Measurements from ENCODE around the gene TFEB. TPM values are rescaled to one million over a fixed set of nuclear protein-coding genes. Genes with fewer than 3 reads are reported as not detected.

TFEB gene
- total RNA-seq, 1 experiment from 2014 or later, result 6.0 TPM

GRCh38 chr6:41715795-41716515, 19.5 kb downstream of the TFEB start:
- in situ Hi-C loops (cut with HindIII; ENCODE audit: low pct_unique_long_range_greater_than_20kb, low sequenced_read_pairs), result no loop called here
- DNase-seq (ENCODE audit: low read depth), result no peak

DNA sequence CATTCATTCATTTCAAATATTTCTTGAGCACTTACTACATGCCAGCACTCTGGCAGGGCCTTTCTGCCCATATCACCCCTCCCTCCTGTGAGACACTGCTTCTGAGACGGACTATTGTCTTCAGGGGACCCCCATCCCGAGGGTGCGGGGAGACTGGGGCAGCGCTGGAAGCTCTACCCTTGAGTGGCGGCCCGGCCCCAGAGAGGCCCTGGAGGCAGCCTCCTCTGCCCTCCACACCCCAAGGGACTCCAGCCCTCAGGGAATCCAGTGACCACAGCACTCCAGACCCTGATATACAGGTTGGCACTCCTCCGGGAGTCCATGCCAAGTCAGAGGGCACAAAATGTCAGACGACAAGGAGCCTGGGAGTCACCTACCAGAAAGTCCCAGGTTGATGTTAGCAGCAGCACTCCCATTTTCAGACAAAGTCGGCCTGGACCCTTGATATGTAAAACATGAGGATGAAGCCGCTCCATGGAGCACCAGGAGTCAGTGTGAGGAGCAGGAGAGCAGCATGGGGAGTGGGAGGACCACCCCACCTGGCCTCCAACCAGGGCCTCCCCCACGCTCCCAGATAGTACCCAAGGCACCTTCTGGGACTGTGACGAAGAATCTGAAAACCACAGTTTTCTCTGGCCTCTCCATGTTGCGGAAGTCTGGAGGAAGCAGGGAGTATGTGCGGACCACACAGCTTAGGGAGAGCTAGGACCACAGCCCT, 20.7 kb downstream of the TFEB start:
- no peak for DNase-seq (ENCODE audit: low read depth)
- in situ Hi-C loops (cut with HindIII; ENCODE audit: low pct_unique_long_range_greater_than_20kb, low sequenced_read_pairs), result no loop called here

DNA sequence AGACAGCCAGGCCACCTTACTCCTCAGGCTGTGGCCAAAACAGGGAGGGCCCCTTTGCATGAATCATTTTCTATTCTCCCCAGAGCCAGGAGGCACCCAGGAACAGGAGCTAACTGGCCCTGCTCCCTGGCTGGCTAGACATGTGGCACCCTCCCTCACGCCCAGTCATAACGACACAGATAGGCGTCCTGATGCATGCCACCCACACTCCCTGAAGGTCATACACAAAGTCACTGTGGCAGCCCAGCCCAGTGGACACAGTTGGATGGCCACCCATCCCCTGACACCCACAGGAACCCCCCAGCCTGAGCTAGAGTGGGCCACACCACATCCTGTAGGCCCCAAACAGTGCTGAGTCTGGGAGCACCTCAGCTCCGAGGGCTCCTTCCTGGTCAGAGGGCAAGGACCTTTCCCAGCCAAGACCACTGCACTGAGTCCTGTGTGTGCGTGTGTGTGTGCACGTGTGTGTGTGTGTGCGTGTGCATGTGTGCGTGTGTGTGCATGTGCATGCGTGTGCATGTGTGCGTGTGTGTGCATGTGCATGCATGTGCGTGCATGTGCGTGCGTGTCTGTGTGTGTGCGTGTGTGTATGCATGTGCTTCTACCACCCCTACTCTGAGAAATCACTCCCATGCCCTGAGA, 21.6 kb downstream of the TFEB start:
- in situ Hi-C loops (cut with HindIII; ENCODE audit: low pct_unique_long_range_greater_than_20kb, low sequenced_read_pairs), result no loop called here
- peak; percentile 9 for DNase-seq (ENCODE audit: low read depth)

DNA sequence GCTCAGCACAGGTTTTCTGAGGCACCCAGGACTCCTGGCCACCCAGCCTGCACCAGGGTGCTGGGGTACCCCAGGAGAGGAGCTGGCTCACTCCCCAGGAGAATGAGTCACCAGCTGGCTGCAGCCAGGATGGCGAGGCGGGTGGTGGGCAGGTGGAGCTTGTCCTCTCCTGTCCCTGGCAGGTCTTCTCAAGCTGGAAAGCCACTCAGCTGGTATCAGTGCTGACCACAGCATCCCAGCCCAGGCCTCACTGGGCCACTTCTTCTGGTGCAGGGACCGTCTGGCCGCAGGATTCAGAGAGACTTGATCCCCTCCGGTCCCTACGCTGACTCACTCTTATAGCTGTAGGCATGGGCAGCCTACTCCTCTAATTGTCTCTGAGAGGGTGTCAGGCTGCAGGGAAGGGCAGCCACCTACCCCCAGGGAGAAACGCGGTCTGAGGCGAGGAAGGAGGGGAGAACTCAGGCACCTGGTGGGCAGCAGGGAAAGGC, 22.2 kb downstream of the TFEB start:
- peak; percentile 50 for DNase-seq (ENCODE audit: low read depth)
- in situ Hi-C loops (cut with HindIII; ENCODE audit: low pct_unique_long_range_greater_than_20kb, low sequenced_read_pairs), result no loop called here

DNA sequence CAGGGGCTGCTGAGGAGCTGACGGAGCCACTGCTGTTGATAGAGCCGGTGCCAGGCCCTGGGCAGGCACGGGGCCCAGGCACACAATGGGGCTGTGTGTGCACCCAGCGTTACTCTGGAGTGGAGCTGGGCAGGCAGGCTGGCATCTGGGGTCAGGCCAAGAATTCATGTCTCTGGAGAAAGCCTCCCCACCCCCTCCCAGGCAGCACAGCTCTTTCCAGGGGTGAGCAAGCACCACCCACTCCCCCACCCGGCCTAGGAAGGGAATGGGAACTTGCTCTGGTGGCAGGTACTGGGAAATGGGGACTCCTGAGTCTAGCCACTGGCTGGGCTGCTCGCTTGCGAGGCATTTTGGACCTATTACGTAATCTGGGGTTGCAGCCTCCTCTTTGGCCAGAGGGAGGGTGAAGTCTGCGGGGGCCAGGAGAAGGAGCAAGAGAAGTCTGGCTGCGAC, 22.7 kb downstream of the TFEB start:
- in situ Hi-C loops (cut with HindIII; ENCODE audit: low pct_unique_long_range_greater_than_20kb, low sequenced_read_pairs), result no loop called here
- DNase-seq (ENCODE audit: low read depth), result no peak

GRCh38 chr6:41711323-41712038, 23.9 kb downstream of the TFEB start:
- no peak for DNase-seq (ENCODE audit: low read depth)
- in situ Hi-C loops (cut with HindIII; ENCODE audit: low pct_unique_long_range_greater_than_20kb, low sequenced_read_pairs), result no loop called here

DNA sequence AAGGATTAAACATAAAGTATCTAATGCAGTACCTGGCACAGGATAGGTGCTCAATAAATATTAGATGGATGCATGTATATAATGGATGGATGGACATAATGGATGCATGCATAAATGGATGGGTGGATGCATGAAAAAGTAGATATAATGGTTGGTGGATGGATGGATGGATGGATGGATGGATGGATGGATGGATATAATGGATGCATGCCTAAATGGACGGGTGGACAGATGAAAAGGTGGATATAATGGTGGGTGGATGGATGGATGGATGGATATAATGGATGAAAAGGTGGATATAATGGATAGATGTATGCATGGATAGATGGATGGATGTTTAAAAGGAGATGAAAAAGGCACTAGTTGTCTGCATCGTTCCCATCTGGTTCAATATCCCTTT, 26.0 kb downstream of the TFEB start:
- no peak for DNase-seq (ENCODE audit: low read depth)
- in situ Hi-C loops (cut with HindIII; ENCODE audit: low pct_unique_long_range_greater_than_20kb, low sequenced_read_pairs), result no loop called here

DNA sequence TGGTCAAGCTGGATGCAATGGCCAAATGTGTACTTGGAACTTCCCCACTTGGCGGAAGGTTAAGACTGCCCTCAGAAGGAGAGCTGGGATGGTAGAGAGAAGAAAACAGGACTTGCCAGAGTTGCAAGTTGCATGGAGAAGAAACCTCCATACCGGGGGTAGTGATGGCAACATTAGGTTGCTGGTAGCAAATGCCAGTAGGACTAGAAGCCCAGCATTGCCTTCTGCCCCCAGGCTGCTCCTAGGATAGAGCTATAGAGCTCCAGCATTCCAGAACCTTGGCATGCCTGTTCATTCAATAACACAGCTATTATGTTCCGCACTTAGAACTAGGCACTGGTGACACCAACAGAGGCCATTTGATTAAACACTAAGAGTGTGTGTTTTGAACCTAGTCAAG, 26.6 kb downstream of the TFEB start:
- in situ Hi-C loops (cut with HindIII; ENCODE audit: low pct_unique_long_range_greater_than_20kb, low sequenced_read_pairs), result no loop called here
- DNase-seq (ENCODE audit: low read depth), result no peak

DNA sequence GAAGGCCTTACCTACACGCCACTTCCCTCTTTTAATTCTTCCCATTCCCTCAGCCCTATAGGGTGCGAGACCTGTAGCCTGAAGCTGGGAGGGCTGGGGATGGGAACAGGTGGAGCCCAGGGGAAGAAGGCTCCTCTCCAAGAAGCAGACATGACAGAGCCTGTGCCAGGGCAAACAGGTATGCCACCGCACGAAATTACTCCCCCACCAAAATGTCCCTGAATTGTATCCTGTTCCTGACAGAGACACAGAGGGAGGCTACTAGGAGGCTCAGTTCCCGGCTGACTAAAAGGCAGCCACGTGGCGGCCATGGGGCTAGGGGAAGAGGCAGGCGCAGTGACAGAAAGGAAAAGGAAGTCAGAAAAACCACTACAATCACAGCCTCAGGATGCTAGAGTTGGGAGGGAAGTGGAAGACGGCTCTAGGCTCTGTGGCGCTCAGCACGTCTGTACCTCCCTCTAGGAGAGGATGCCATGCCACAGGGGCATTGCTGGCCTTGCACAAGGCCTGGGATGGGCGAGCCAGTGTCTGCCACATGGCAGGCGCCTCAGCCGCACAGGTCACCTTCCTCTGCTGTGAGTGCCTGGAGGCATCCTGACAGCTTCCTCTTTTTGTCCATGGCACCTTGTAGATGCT, 27.7 kb downstream of the TFEB start:
- in situ Hi-C loops (cut with HindIII; ENCODE audit: low pct_unique_long_range_greater_than_20kb, low sequenced_read_pairs), result no loop called here

GRCh38 chr6:41706876-41707564, 28.4 kb downstream of the TFEB start:
- no peak for DNase-seq (ENCODE audit: low read depth)
- in situ Hi-C loops (cut with HindIII; ENCODE audit: low pct_unique_long_range_greater_than_20kb, low sequenced_read_pairs), result no loop called here

More for the DNA sequence above, 27.7 kb downstream of the TFEB start:
- DNase-seq (ENCODE audit: low read depth), result no peak

DNA sequence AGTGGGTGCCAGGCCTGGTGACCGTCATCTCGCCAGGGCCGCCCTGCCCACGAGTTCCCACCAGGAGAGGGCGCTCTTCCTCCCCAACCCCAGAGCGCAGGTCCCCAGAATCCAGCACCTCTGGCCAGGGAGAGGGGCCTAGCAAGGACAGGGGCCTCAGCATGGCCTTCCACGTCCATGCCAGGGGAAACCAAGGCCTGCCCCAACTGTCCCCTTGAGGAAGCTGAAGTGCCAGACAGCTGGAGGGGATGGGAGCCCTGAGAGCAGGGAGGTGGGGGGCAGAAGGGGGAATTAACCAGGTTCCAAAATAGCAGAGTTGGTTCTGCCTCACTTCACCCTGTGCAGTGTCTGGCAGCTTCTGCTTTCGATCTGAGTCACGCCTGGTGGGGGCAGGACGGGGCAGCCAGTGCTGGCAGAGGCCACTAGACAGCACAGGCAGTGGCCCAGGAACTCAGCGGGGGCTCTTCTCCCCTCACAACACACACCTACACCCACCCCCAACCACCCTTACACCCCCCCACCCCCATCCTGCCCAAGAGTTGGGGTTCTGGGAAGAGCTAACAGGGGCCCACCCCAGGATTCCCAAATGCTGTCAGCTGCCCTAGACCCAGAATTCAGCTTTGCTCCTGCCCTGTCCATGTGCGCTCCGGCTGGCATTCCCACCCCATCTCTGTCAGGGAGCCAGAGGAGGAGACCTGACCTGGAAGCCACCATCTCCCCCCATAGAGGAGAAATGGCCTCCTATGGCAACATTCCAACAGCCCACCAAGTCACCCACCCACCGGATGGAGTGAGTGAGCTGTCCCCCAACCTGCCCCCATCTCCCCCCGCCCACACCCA, 29.2 kb downstream of the TFEB start:
- in situ Hi-C loops (cut with HindIII; ENCODE audit: low pct_unique_long_range_greater_than_20kb, low sequenced_read_pairs), result no loop called here
- peak; percentile 68 for DNase-seq (ENCODE audit: low read depth)

GRCh38 chr6:41705311-41705995, 30.0 kb downstream of the TFEB start:
- in situ Hi-C loops (cut with HindIII; ENCODE audit: low pct_unique_long_range_greater_than_20kb, low sequenced_read_pairs), result no loop called here
- DNase-seq (ENCODE audit: low read depth), result no peak

DNA sequence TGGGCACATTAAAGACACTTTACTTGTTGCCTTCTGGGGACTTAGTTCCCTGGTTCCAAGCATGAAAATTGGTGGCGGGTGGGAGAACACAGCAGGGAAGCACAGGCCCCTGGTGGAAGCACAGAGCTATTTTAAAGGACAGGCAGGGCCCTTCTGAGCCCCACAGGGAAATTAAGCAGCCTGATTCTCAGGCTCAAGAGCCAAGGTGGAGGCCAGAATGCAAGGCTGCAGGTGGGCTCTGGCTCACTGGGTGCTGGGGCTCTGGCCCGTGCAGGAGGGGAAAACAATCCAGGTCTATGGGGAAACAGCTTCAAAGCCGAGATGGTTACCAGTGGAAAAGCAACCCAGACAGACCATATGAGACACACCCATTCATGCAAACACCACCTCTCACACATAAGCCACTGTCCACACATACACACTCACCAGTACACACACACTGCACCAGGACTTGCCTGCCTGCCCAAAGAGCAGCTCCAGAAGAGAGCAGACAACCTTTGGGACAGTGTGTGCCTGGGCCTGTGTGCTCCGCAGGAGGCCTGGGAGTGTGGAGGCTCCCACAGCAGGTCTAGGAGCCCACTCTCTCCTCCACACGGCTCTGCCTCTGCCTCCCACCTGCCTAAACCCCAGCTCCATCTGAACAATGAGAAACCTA, 30.6 kb downstream of the TFEB start:
- DNase-seq (ENCODE audit: low read depth), result no peak
- in situ Hi-C loops (cut with HindIII; ENCODE audit: low pct_unique_long_range_greater_than_20kb, low sequenced_read_pairs), result no loop called here

DNA sequence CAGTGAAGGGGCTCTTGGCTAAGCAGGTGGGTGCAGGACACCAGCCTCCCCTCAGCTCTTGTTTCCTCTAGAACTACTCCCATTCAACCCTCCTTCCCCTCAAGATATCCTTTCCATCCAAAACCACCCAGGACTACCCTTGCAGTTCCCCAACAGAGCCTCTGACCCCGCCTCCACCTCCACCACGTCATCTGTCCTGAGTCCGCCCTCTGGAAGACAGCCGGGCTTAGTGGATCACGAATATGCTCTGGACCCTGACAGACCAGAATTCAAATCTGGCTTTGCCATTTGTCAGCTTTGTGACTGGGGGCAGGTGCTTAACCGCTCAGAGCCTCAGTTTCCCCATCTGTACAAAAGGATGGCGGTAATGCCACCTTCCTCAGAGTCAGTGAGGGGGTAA, 31.4 kb downstream of the TFEB start:
- no peak for DNase-seq (ENCODE audit: low read depth)
- in situ Hi-C loops (cut with HindIII; ENCODE audit: low pct_unique_long_range_greater_than_20kb, low sequenced_read_pairs), result no loop called here

DNA sequence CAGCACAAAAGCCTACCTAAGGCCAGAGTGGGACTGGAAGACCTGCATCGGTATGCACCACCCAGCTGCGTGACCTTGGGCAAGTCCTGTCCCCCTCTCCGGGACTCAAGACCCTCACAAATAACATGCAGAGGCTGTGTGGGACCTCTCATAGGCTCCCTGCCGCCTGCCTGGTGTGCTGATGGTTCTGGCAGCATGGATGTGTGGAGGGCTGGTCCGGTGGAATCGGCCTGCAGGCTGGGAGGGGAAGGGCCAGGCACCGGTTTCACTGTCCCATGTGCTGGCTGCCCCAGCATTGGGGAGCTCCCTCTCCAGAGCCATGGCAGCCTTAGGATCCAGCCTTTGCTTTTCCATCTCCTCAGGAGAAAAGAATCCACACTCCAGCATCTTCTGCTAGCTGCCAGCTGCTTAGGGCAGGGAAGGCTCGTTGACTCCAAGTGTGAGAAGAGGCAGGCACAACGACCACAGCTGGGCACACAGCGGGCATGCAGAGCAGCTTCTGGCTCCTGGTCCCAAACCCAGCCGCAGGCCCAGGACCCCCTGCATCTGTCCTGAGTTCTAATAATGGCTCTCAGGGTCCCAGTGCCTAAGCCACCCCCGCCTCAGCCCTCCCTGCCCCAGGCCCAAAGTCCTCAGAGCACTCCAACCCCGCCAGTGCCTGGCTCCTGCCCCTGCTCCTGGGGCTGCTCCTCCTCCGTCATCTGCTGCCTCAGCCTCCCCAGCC, 32.5 kb downstream of the TFEB start:
- DNase-seq (ENCODE audit: low read depth), result no peak
- in situ Hi-C loops (cut with HindIII; ENCODE audit: low pct_unique_long_range_greater_than_20kb, low sequenced_read_pairs), result no loop called here
